Subcutaneous adipose tissue (tissue), 4 donors: Measurements from ENCODE around the gene RBMS3. TPM values are rescaled to one million over a fixed set of nuclear protein-coding genes. Genes with fewer than 3 reads are reported as not detected.

ENCODE experiments used
- CTCF ChIP-seq: fragments of 450-650 bp; IDR thresholded peaks from one replicate; pipeline ENCODE4 v1.5.1; 2016; ENCODE audit warnings: low read depth, mild to moderate bottlenecking, control low read depth, antibody characterized with exemption, moderate library complexity
- total RNA-seq, 4 donors: library from RNA; depleted of rRNA; stranded (reverse); fragments of >200 nt; gene quantifications; one replicate each; pipeline ENCODE4 v1.1.0, GENCODE V29; 2016

The RBMS3 gene
- total RNA-seq, 4 donors from 2014 or later, result 98.6 to 171 (median 117) TPM

- no peak for TF ChIP-seq CTCF
Observed at GRCh38 chr3:29283231-29284119, 2.6 kb downstream of the RBMS3 start.

DNA sequence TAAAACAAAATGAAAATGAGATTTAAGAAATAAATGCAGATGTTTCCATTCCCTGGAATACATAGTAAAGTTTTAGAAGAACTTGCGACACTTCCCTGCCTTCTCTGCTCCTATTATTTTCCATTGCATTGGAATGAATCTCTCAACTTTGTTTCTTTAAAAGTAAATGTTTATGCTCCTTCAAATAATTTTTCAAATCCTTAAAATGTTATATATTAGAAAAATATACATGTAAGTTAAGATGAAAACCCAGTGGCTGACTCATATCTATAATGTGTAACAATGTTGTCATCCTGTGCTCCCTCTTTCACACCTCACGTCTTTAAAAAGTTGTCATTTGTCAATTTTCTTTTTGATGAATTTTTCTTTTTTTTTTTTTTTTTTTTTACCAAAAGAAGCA, 3.6 kb downstream of the RBMS3 start:
- TF ChIP-seq CTCF, result no peak

DNA sequence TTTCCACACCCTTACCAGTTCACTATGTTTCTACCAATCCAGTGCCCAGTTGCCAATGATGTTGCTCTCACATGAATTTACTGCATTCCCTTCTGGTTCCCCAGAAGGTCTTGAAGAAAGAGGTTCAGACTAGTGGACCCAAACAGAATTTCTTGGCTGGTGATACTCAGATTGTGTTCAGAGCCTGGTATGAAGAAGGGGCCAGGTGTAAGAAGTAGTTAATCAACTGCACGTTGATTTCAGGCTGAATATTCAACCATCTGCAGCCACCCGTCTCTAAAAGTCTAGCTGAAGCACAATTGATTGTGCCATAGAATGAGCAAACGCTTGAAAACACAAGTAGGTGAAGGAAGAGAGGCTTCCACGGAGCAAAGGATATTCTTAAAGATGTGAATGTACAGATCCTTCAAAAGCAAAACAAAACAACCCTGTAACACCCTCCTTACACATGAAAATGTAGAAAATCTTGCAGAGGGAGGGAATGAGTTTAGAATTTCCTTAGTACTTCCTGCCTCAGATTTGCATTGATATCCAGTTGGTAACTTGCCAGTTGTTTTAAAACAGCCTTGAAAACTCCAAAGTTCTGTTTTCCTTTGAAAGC, 4.7 kb downstream of the RBMS3 start:
- TF ChIP-seq CTCF, result no peak

DNA sequence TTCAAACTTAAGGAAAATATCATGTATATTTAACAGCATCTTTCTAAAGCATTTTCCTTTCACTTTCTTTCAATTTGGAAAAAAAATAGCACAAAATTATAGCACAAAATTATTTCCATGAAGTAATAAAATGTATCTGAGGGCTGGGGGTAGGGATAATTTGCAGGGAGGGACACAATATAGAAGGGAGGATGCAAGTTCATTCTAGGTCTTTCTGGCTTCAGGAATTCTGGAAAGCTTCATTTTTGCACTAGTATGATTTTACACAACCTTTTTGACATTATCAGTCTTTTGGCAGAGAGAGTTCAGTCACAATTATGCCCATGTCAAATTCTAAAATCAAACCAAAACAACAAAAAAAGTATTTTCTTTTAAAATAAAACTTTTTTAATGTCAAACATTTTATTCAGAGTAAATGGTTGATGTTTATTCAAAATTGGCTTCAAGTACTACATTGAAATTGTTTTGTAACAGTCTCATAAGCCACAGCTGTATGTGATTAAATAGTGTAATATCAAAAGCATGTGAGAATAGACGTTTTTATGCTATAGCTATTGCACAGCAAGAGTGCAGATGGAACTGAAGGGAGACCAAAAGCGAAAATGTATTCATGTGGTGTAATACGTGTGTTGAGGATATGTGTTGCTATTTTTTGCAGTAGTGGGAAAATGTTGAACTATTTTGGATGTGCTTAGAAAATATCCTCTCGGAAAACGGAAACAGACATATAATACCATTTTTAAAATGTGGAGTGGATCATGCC, 5.8 kb downstream of the RBMS3 start:
- TF ChIP-seq CTCF, result no peak

DNA sequence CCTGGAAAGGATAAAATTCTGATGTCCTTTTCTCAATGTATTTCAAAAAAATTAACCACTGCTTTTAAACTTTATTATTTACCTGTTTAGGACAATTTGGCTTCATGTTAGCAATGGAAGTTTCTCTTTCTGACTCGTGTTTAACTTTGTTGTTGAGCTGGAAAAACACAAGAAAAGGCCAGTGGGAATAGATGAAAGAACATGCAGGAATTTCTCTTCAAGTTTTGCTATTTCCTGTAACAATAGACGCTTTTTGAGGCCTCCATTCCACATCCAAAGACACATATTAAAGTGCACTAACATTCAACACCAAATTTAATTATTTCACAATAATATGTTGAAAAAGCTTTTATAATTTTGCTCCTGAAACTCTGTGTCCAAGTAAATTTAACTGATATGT, 9.7 kb downstream of the RBMS3 start:
- TF ChIP-seq CTCF, result no peak

DNA sequence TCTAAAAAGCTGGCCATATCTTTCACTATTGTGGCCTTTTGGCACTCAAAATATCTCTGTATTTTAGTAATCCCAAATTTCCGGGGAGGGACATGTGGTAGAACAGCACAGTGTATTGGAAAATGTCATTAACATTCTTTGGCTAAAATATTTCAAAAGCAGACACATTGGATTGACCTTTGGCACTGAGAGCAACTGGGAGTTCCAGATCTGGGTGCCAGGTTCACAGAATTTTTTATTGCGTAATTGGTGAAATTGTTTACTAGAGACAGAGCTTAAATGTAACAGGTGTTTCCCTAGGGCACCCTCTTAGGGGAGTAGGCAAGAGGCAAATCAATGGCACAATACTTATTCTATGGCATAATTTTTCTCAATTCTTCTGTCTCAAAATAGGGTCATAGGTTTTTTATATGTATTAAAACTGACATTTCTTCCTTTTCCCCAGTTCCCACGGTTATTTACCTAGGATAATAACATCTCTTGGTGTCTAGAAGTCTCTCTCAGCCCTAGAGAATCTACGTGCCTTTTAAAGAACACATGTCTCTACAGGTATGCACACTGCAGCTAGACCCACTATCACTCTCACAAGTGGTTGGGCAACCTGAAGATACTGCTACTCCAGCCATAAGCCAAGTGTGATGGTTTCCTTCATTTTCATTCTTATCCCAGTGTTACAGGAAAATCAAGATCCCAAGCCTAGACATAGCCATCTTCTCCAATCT, 10.6 kb downstream of the RBMS3 start:
- TF ChIP-seq CTCF, result no peak

- TF ChIP-seq CTCF, result no peak
Observed at GRCh38 chr3:29291982-29292363, 11.1 kb downstream of the RBMS3 start.
